K562 treated with DMSO at 1 percent for 4 hours (cell line): Measurements from ENCODE around the gene MFAP2. TPM values are rescaled to one million over a fixed set of nuclear protein-coding genes. Genes with fewer than 3 reads are reported as not detected.

Source experiments
- total RNA-seq: library from RNA; unstranded; fragments of 300-600 nt; gene quantifications from 2 replicates; pipeline ENCODE4 v1.2.3, GENCODE V29; 2022; ENCODE audit not compliant: insufficient read depth

MFAP2 gene, protein sequence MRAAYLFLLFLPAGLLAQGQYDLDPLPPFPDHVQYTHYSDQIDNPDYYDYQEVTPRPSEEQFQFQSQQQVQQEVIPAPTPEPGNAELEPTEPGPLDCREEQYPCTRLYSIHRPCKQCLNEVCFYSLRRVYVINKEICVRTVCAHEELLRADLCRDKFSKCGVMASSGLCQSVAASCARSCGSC
- total RNA-seq = not detected in 2 replicates

DNA sequence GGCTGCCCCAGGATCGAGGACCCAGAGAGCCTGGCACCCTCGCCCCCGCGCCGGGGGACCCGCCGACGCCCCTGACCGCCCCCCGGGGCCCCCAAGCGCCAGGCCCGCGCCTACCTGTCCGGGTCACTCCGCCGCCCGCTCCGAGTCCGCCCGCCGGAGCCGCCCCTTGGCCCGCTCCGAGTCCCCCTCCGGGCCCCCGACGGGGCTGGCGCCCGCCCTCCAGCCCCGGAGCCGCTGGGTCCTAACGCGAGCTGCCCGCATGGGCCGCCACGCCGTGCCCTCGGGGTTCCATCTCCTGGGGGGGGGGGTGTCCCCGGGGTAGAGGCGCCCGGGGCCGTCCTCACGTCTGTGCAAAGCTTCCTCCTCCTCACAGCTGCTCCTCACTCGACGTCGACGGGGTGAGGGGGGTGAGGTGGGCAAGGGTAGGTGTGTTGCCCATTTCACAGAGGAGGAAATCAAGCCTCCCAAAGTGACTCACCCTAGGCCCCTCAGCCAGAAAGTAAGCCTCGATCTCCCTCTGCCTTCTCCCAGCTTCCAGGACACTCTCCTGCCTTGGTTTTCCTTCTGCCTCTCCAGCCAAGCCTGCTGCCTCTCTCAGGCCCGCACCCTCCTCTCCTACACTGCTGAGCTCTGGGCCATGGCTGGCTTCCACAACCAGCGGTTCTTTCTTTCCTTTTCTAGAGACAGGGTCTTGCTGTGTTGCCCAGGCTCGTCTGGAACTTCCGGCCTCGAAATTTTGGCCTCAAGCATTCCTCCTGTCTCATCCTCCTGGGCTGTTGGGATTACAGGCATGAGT, at the start of gene MFAP2:
TSS of gene MFAP2 (minus strand) at position 148 of the 796 bp plus-strand sequence. CDS start 2,347 bp downstream, outside the sequence.

DNA sequence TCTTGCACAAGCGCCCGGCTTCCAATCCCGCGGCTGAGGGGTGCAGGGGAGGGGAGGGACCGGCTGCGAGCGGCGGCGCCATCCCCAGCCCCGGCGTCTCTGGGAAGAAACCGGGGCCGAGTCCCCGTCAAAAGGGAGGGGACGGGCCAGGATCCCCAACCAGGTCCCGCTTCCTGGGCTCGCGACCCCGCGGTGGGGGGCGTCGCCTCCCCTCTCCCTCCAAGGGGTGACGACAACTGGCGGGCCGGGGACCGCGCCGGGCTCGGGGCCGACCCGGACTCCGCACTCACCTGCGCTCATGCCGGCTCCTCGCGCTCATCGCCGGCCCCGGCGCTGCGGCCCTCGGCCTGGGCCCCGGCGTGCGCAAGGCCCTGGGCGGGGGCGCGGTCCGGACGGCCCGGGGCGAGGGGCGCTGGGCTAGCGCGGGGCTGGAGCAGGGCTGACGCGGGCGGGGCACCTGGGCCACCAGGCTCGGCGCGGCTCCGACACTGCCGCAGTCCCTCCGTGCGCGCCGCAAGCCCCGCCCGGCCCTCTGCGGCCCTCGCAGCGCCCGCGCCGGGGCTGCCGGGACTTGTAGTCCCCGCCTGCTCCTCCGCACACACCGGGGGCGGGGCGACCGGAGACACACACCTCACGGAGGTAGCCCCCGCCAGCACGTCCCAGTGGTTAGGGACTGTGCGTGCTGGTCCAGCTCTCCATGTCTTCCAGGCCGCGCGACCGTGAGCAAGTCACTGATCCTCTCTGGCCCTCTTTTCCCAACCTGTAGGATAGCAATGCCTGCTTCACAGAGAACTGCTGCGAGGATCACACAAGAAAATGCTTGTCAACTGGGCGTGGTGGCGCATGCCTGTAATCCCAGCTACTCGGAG, 31.3 kb upstream of the MFAP2 start, which contains the start of gene ATP13A2:
TSS of gene ATP13A2 (minus strand) at position 490 of the 869 bp plus-strand sequence. CDS start at position 300, 190 bp downstream.

Other genes starting within 250 kb of the MFAP2 start
- not detected in 2 replicates for gene RNU1-4, start 240.1 kb downstream of the MFAP2 start, total RNA-seq
- gene RNU1-2, start 84.6 kb downstream of the MFAP2 start, total RNA-seq = not detected in 2 replicates
- 10.6 and 22.7 TPM in 2 replicates for gene CROCC, start 58.7 kb downstream of the MFAP2 start, total RNA-seq
- gene ATP13A2, start 31.3 kb upstream of the MFAP2 start, total RNA-seq = 51.9 and 53.3 TPM in 2 replicates
- gene SDHB, start 73.4 kb upstream of the MFAP2 start, total RNA-seq = 188 and 193 TPM in 2 replicates
- not detected in 2 replicates for gene PADI2, start 138.8 kb upstream of the MFAP2 start, total RNA-seq
- not detected in 2 replicates for gene PADI1, start 224.5 kb upstream of the MFAP2 start, total RNA-seq